Prostate gland (tissue), 2 donors: ENCODE results near the gene MLLT10.

Source experiments
- POLR2A ChIP-seq: fragments of 450-650 bp; IDR thresholded peaks from one replicate; pipeline ENCODE4 v1.6.1; 2016; ENCODE audit warnings: antibody characterized with exemption, mild to moderate bottlenecking
- POLR2AphosphoS5 ChIP-seq: sonication (generic); formaldehyde crosslinking; IDR thresholded peaks from one replicate; pipeline ENCODE4 v1.6.1; 2017; ENCODE audit warnings: antibody characterized with exemption
- TF ChIP-seq, protein P1 (sequence below), 4 experiments: fragments of 200-600 bp in 2 of 4; fragments of 450-650 bp in 2 of 4; sonication (generic) in 2 of 4; IDR thresholded peaks; 1 replicate in 3 of 4; 2 replicates in 1 of 4; pipeline ENCODE4 v1.5.1; 2016 to 2019; ENCODE audit warnings: antibody characterized with exemption in 4 of 4, mild to moderate bottlenecking in 2 of 4, moderate library complexity in 2 of 4

DNA sequence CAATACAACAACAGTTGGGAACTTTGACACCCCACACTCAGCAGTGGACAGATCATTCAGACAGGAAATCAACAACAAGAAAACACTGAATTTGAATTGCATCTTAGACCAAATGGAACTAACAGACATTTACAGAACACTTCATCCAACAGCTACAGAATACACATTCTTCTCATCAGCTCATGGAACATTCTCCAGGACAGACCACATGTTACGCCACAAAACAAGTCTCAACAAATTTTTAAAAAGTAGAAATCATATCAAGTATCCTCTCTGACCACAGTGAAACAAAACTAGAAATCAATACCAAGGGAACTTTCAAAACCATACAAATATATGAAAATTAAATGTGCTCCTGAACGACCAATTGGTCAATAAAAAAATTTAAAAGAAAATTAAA, 257.2 kb downstream of the MLLT10 start:
- TF ChIP-seq POLR2A (no peak), POLR2AphosphoS5 (no peak)
- TF ChIP-seq, protein P1, sequence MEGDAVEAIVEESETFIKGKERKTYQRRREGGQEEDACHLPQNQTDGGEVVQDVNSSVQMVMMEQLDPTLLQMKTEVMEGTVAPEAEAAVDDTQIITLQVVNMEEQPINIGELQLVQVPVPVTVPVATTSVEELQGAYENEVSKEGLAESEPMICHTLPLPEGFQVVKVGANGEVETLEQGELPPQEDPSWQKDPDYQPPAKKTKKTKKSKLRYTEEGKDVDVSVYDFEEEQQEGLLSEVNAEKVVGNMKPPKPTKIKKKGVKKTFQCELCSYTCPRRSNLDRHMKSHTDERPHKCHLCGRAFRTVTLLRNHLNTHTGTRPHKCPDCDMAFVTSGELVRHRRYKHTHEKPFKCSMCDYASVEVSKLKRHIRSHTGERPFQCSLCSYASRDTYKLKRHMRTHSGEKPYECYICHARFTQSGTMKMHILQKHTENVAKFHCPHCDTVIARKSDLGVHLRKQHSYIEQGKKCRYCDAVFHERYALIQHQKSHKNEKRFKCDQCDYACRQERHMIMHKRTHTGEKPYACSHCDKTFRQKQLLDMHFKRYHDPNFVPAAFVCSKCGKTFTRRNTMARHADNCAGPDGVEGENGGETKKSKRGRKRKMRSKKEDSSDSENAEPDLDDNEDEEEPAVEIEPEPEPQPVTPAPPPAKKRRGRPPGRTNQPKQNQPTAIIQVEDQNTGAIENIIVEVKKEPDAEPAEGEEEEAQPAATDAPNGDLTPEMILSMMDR (IDR thresholded peaks at IDR 0.05): no peak
